B cell (primary cell): ENCODE data around the gene SDK2. TPM values are rescaled to one million over a fixed set of nuclear protein-coding genes. Genes with fewer than 3 reads are reported as not detected.

Experiments
- ATAC-seq: fragments of 200-7000 bp; cut with Tn5 transposase; one replicate; pipeline ENCODE4 v1.10.0; 2021; ENCODE audit warnings: low read depth, mild to moderate bottlenecking, moderate number of reproducible peaks, moderate library complexity
- CTCF ChIA-PET: fragments of 350-600 bp; sonication (Branson Sonifier 250); formaldehyde crosslinking; loops from one replicate; lab custom pipeline; 2021; ENCODE audit warnings: antibody characterized with exemption, inconsistent platforms; lab: Charles Lee
- POLR2A ChIA-PET: fragments of 350-600 bp; sonication (Branson Sonifier 250); formaldehyde crosslinking; loops from one replicate; lab custom pipeline; 2021; ENCODE audit warnings: antibody characterized with exemption; lab: Charles Lee
- DNase-seq: peaks from one replicate; pipeline ENCODE4 v3.0.0; 2013
- H2AFZ ChIP-seq: 2 replicates; pipeline ENCODE4 v1.6.1; 2012; ENCODE audit warnings: mild to moderate bottlenecking, low read depth, low read length; ENCODE audit not compliant: insufficient read depth, poor library complexity, severe bottlenecking
- H3K27ac ChIP-seq, 2 donors: 1 replicate in 1 of 2; 2 replicates in 1 of 2; pipeline ENCODE4 v1.5.1; 2012 to 2013; ENCODE audit warnings: low read length in 2 of 2, mild to moderate bottlenecking in 2 of 2, moderate library complexity in 1 of 2
- H3K27me3 ChIP-seq, 4 experiments: fragments of 200-600 bp in 1 of 4; sonication (generic) in 1 of 4; replicated peaks in 1 of 4; 1 replicate in 2 of 4; 2 replicates in 2 of 4; pipeline versions ENCODE4 v1.6.1 to v1.7.0; 2013 to 2016; ENCODE audit warnings: low read length in 3 of 4, mild to moderate bottlenecking in 2 of 4, mixed read lengths in 1 of 4, moderate library complexity in 1 of 4; ENCODE audit not compliant: insufficient read depth in 4 of 4, control insufficient read depth in 3 of 4; ENCODE audit errors: control extremely low read depth in 1 of 4
- H3K36me3 ChIP-seq, 2 experiments: replicated peaks in 1 of 2; 1 replicate in 1 of 2; 2 replicates in 1 of 2; pipeline versions ENCODE4 v1.6.1 to v1.7.1; 2013; ENCODE audit warnings: low read length in 1 of 2; ENCODE audit not compliant: insufficient read depth in 2 of 2, control insufficient read depth in 1 of 2; ENCODE audit errors: control extremely low read depth in 1 of 2, extremely low read depth in 1 of 2
- H3K4me1 ChIP-seq, 2 donors: fragments of 200-600 bp in 1 of 2; sonication (generic) in 1 of 2; 1 replicate in 1 of 2; 2 replicates in 1 of 2; pipeline versions ENCODE4 v1.5.1 to v1.6.1; 2013 to 2017; ENCODE audit warnings: low read length in 2 of 2; ENCODE audit not compliant: control insufficient read depth in 2 of 2, insufficient read depth in 2 of 2
- H3K4me2 ChIP-seq: replicated peaks from 2 replicates; pipeline ENCODE3; 2012; ENCODE audit warnings: mild to moderate bottlenecking, low read depth, low read length; ENCODE audit not compliant: poor library complexity, severe bottlenecking
- H3K4me3 ChIP-seq, 5 experiments: fragments of 200-600 bp in 1 of 5; sonication (generic) in 1 of 5; 1 replicate in 3 of 5; 2 replicates in 2 of 5; pipeline versions ENCODE4 v1.5.1 to v1.7.0; 2011 to 2016; ENCODE audit warnings: low read length in 4 of 5, mild to moderate bottlenecking in 4 of 5, low read depth in 2 of 5, control low read depth in 1 of 5, moderate library complexity in 1 of 5; ENCODE audit not compliant: insufficient read depth in 1 of 5; ENCODE audit errors: control extremely low read depth in 1 of 5, extremely low read depth in 1 of 5
- H3K79me2 ChIP-seq: fragments of 200-600 bp; sonication (generic); one replicate; pipeline ENCODE4 v1.6.0; 2016; ENCODE audit warnings: low read length; ENCODE audit not compliant: control insufficient read depth, insufficient read depth
- H3K9ac ChIP-seq: fragments of 200-600 bp; sonication (generic); 2 replicates; pipeline ENCODE4 v1.6.1; 2017; ENCODE audit warnings: mild to moderate bottlenecking, low read length, moderate library complexity
- H3K9me3 ChIP-seq, 3 donors: one replicate each; pipeline versions ENCODE4 v1.6.1 to v1.7.1; 2013; ENCODE audit warnings: low read length in 2 of 3; ENCODE audit not compliant: control insufficient read depth in 2 of 3, insufficient read depth in 1 of 3; ENCODE audit errors: control extremely low read depth in 1 of 3
- H4K20me1 ChIP-seq: 2 replicates; pipeline ENCODE4 v1.6.0; 2012; ENCODE audit warnings: mild to moderate bottlenecking, low read length; ENCODE audit not compliant: insufficient read depth, control insufficient read depth, poor library complexity, severe bottlenecking
- H3K27ac Mint-ChIP-seq: one replicate; pipeline ENCODE4 v1.8.0; 2021; ENCODE audit warnings: mixed read lengths
- H3K27me3 Mint-ChIP-seq: one replicate; pipeline ENCODE4 v1.8.0; 2021; ENCODE audit warnings: mixed read lengths
- H3K4me1 Mint-ChIP-seq: one replicate; pipeline ENCODE4 v1.8.0; 2021; ENCODE audit warnings: mixed read lengths
- H3K4me3 Mint-ChIP-seq: one replicate; pipeline ENCODE4 v1.8.0; 2021; ENCODE audit warnings: mixed read lengths
- H3K9me3 Mint-ChIP-seq: one replicate; pipeline ENCODE4 v1.8.0; 2022; ENCODE audit warnings: mixed read lengths; ENCODE audit not compliant: insufficient read depth
- CTCF ChIP-seq: fragments of 200-600 bp; IDR thresholded peaks from one replicate; pipeline ENCODE4 v1.8.0; 2022; ENCODE audit warnings: antibody characterized with exemption, mild to moderate bottlenecking
- EZH2 ChIP-seq: IDR thresholded peaks from 2 replicates; pipeline ENCODE4 v1.6.1; 2012; ENCODE audit warnings: borderline replicate concordance, low read depth, mild to moderate bottlenecking, moderate library complexity, low read length; ENCODE audit not compliant: insufficient read depth, poor library complexity, severe bottlenecking
- WGBS: methylation state at CpG from one replicate; pipeline ENCODE4 v1.1.5; 2013; ENCODE audit warnings: missing lambda C conversion rate; ENCODE audit not compliant: insufficient coverage; 5-methylcytosine and 5-hydroxymethylcytosine counted together
- intact Hi-C: fragments of 100-400 bp; cut with micrococcal nuclease; formaldehyde crosslinking; loops from one replicate; pipeline ENCODE4 v1.10.0; 2022
- polyA plus RNA-seq: library from polyadenylated mRNA; depleted of rRNA; stranded (reverse); fragments of >200 nt; gene quantifications from 2 replicates; pipeline ENCODE4 v1.2.3, GENCODE V29; 2012
- total RNA-seq, 2 donors: library from RNA; stranded (reverse); fragments of 120-200 nt in 1 of 2; gene quantifications; 1 replicate in 1 of 2; 2 replicates in 1 of 2; pipeline versions ENCODE4 v1.2.3 to v1.2.4, GENCODE V29; 2013 to 2022

SDK2 gene
- total and polyA plus RNA-seq, 2 donors (not counting 1 experiment from before 2014, with no cell fraction given) = 3.2 to 13.0 TPM

- Histone ChIP-seq H3K4me2 (no peak overlapping the region), H4K20me1 (no peaks in the 10 kb centered on the region), H3K4me1 (no peaks in the 10 kb centered on the region), H3K27me3 (no peaks in the 10 kb centered on the region), H3K9ac (no peak overlapping the region), H3K79me2 (no peaks in the 10 kb centered on the region), H3K9me3 (peaks cover 0 to 3% (median 0%) of the 10 kb centered on the region in 3 donors), H3K4me3 (no peak overlapping the region), H3K36me3 (peaks cover 0 to 30% of the 10 kb centered on the region in 2 experiments), H2AFZ (no peak overlapping the region), H3K27ac (no peak overlapping the region)
- ChIA-PET CTCF (no interaction called here), POLR2A (no interaction called here)
- Mint-ChIP-seq H3K27me3 (no peaks in the 10 kb centered on the region), H3K4me1 (no peaks in the 10 kb centered on the region), H3K9me3 (no peaks in the 10 kb centered on the region), H3K27ac (no peak overlapping the region), H3K4me3 (no peak overlapping the region)
- DNase-seq (no peak), ATAC-seq (no peak)
- TF ChIP-seq CTCF = no peak
- no peak for TF ChIP-seq EZH2
- intact Hi-C loops = no loop called here
- 98% methylated on average over 18 of the region's 18 CpGs for WGBS
Measured at GRCh38 chr17:73400915-73401545, 243.2 kb downstream of the SDK2 start.

GRCh38 chr17:73399056-73399455 lies 245.2 kb downstream of the SDK2 start:
- no peaks in the 10 kb centered on the region for H3K9me3 Mint-ChIP-seq
- 95% methylated on average over 11 of the region's 11 CpGs for WGBS
- Histone ChIP-seq H3K4me1 (no peaks in the 10 kb centered on the region), H3K79me2 (no peaks in the 10 kb centered on the region), H3K27ac (no peak overlapping the region), H3K4me2 (no peak overlapping the region), H2AFZ (no peak overlapping the region), H3K27me3 (no peaks in the 10 kb centered on the region), H4K20me1 (no peaks in the 10 kb centered on the region), H3K9ac (no peak overlapping the region), H3K4me3 (no peak overlapping the region), H3K9me3 (no peaks in the 10 kb centered on the region), H3K36me3 (peaks cover 0 to 26% of the 10 kb centered on the region in 2 experiments)
- TF ChIP-seq EZH2 (no peak), CTCF (no peak)
- intact Hi-C loops = no loop called here
- H3K27me3 Mint-ChIP-seq = no peaks in the 10 kb centered on the region
- H3K4me3 Mint-ChIP-seq = no peak overlapping the region
- CTCF ChIA-PET = no interaction called here
- POLR2A ChIA-PET = no interaction called here
- DNase-seq = no peak
- ATAC-seq = no peak
- no peaks in the 10 kb centered on the region for H3K4me1 Mint-ChIP-seq
- no peak overlapping the region for H3K27ac Mint-ChIP-seq
